ENCODE results near the gene CFAP119. TPM values are rescaled to one million over a fixed set of nuclear protein-coding genes. Genes with fewer than 3 reads are reported as not detected.
A peak's percentile ranks its signal among the peaks of the same experiment; 100 is the strongest.
"Not testable (repeated sequence)": the region's sequence is repeated elsewhere in the genome, so short reads cannot be mapped to it uniquely, and the experiment has no call there.

The CFAP119 gene
- 1 to 10 TPM in 2 of 4 donors, under 1 TPM in 2; 0.42 to 2.9 (median 1.4) TPM for total RNA-seq

GRCh38 chr16:30761928-30762902 lies at the start of gene CFAP119, which contains the start of gene RNF40:
Gene CFAP119 (minus strand): TSS chr16:30762062. CDS start chr16:30761748, 314 bp downstream.
Gene RNF40 (plus strand): TSS chr16:30762322. CDS start chr16:30762546, 224 bp downstream.
- DNase-seq (ENCODE audit: extremely low spot score): peak; percentile 99
- no peaks in the 10 kb centered on the region for H3K27me3 ChIP-seq
- peak within 1 kb of the TSS; percentile 88 to 96 (median 94) for H3K27ac ChIP-seq (replicated peaks in 1 of 4)
- H3K36me3 ChIP-seq: peaks cover 36 to 60% (median 52%) of the 10 kb centered on the region in 4 donors
- TF ChIP-seq POLR2AphosphoS5 (IDR thresholded peaks at IDR 0.05) (peak; percentile 95 to 98), EP300 (IDR thresholded peaks at IDR 0.05) (no peak), POLR2A (IDR thresholded peaks at IDR 0.05; ENCODE audit: low read depth) (peak; percentile 90)
- WGBS: under 1% methylated on average over 40 of the region's 60 CpGs
- intact Hi-C loops (cut with DNase I): no loop called here
- H3K4me1 ChIP-seq: peaks cover 31 to 39% (median 33%) of the 10 kb centered on the region in 4 donors
- H3K9me3 ChIP-seq: no peaks in the 10 kb centered on the region
- H3K4me3 ChIP-seq: peak within 1 kb of the TSS; percentile 78 to 90 (median 84)

- H3K36me3 ChIP-seq; intact Hi-C loops (cut with DNase I); H3K9me3 ChIP-seq; H3K27ac ChIP-seq (replicated peaks in 1 of 4); H3K4me3 ChIP-seq; H3K27me3 ChIP-seq; DNase-seq (ENCODE audit: extremely low spot score): not testable (repeated sequence)
- WGBS: 89% methylated on average over 5 of the region's 5 CpGs
- peaks cover 19 to 34% (median 33%) of the 10 kb centered on the region in 4 donors for H3K4me1 ChIP-seq
Observed at GRCh38 chr16:30809675-30810074, 47.8 kb upstream of the CFAP119 start.

- H3K27me3 ChIP-seq; H3K27ac ChIP-seq (replicated peaks in 1 of 4); H3K9me3 ChIP-seq; intact Hi-C loops (cut with DNase I); DNase-seq (ENCODE audit: extremely low spot score); H3K4me3 ChIP-seq; H3K36me3 ChIP-seq: not testable (repeated sequence)
- peaks cover 18 to 31% (median 28%) of the 10 kb centered on the region in 4 donors for H3K4me1 ChIP-seq
- WGBS: 74% methylated on average over 5 of the region's 5 CpGs
Observed at GRCh38 chr16:30808890-30809426, 47.1 kb upstream of the CFAP119 start.

- DNase-seq (ENCODE audit: extremely low spot score): no peak
- H3K27me3 ChIP-seq: no peaks in the 10 kb centered on the region
- WGBS: 89% methylated on average over 5 of the region's 5 CpGs
- peaks cover 10 to 24% (median 21%) of the 10 kb centered on the region in 4 donors for H3K4me1 ChIP-seq
- no peak for TF ChIP-seq EP300 (IDR thresholded peaks at IDR 0.05)
- TF ChIP-seq POLR2AphosphoS5 (IDR thresholded peaks at IDR 0.05): no peak
- no peak for TF ChIP-seq CTCF (IDR thresholded peaks at IDR 0.05)
- no peak for TF ChIP-seq POLR2A (IDR thresholded peaks at IDR 0.05; ENCODE audit: low read depth)
- H3K27ac ChIP-seq (replicated peaks in 1 of 4): no peak overlapping the region
- no peaks in the 10 kb centered on the region for H3K9me3 ChIP-seq
- H3K4me3 ChIP-seq: no peak overlapping the region
- H3K36me3 ChIP-seq: no peaks in the 10 kb centered on the region
- intact Hi-C loops (cut with DNase I): no loop called here
Observed at GRCh38 chr16:30808146-30808545, 46.3 kb upstream of the CFAP119 start.

GRCh38 chr16:30805370-30806169 lies 43.7 kb upstream of the CFAP119 start:
- no peaks in the 10 kb centered on the region for H3K36me3 ChIP-seq
- intact Hi-C loops (cut with DNase I): loop anchor here (2.0 kb wide), 1 partner anchor 19 kb away; the partner anchor contains the start of gene ZNF629
- 0% methylated on average over 2 of the region's 62 CpGs for WGBS
- TF ChIP-seq EP300 (IDR thresholded peaks at IDR 0.05) (no peak), CTCF (IDR thresholded peaks at IDR 0.05) (peak in 1 of 3 experiments; percentile 12), POLR2AphosphoS5 (IDR thresholded peaks at IDR 0.05) (peak; percentile 92 to 98), POLR2A (IDR thresholded peaks at IDR 0.05; ENCODE audit: low read depth) (peak; percentile 88)
- peak overlapping the region; percentile 77 to 87 (median 82) for H3K4me3 ChIP-seq
- no peaks in the 10 kb centered on the region for H3K9me3 ChIP-seq
- no peaks in the 10 kb centered on the region for H3K27me3 ChIP-seq
- peak; percentile 95 for DNase-seq (ENCODE audit: extremely low spot score)
- H3K27ac ChIP-seq (replicated peaks in 1 of 4): peak overlapping the region; percentile 87 to 95 (median 91)
- peaks cover 10 to 24% (median 21%) of the 10 kb centered on the region in 4 donors for H3K4me1 ChIP-seq

Data from esophagus muscularis mucosa (tissue), 4 donors.